Measurements from ENCODE around the gene C1S. TPM values are rescaled to one million over a fixed set of nuclear protein-coding genes. Genes with fewer than 3 reads are reported as not detected.

Gene C1S
- total and polyA plus RNA-seq, 2 of the 4 experiments (the other 2 are of a cell fraction), result 49.6 to 85.4 TPM

GRCh38 chr12:7012024-7012607 lies 48.4 kb upstream of the C1S start:
- 100% methylated on average over 1 of the region's 4 CpGs; no CpG with 5 or more reads in 1 of the 2 experiments for WGBS, 2 experiments (ENCODE audit: extremely low coverage in 2 of 2, insufficient read length in 1 of 2)
- no TSS peak for BruUV-seq (replicated peaks)

More at GRCh38 chr12:7012024-7012607, 48.4 kb upstream of the C1S start:
- ChIA-PET POLR2A (ENCODE audit: unreplicated experiment) (no interaction called here), CTCF (no interaction called here)
- TF ChIP-seq MAZ (IDR thresholded peaks at IDR 0.05; ENCODE audit: borderline replicate concordance, low read depth, low read length) (no peak), SMC3 (IDR thresholded peaks at IDR 0.05; ENCODE audit: low read depth, low read length) (no peak), ELK1 (IDR thresholded peaks at IDR 0.05; ENCODE audit: borderline replicate concordance, low read depth, low read length) (no peak), USF2 (IDR thresholded peaks at IDR 0.05; ENCODE audit: low read depth, low read length) (no peak), MXI1 (IDR thresholded peaks at IDR 0.05; ENCODE audit: borderline replicate concordance, low read depth, low read length) (no peak), CHD1 (IDR thresholded peaks at IDR 0.05; ENCODE audit: low read depth, low read length) (no peak), NFE2L2 (IDR thresholded peaks at IDR 0.05; ENCODE audit: low read depth, low read length) (no peak), CTCF (conservative IDR thresholded peaks at IDR 0.05; ENCODE audit: low read depth, low read length) (no peak), BHLHE40 (IDR thresholded peaks at IDR 0.05; ENCODE audit: low read depth, low read length) (no peak), CEBPB (IDR thresholded peaks at IDR 0.05; ENCODE audit: low read depth, low read length) (no peak), RFX5 (IDR thresholded peaks at IDR 0.05; ENCODE audit: low read depth, low read length) (no peak), POLR2A (IDR thresholded peaks at IDR 0.05; ENCODE audit: low read depth, low read length) (no peak), RCOR1 (IDR thresholded peaks at IDR 0.05; ENCODE audit: insufficient replicate concordance, low read length) (no peak)
- H4K91ac ChIP-seq (ENCODE audit: insufficient read depth, low read depth, low read length), result no peak overlapping the region
- no peak overlapping the region for H2AK5ac ChIP-seq (ENCODE audit: low read depth, low read length)
- intact Hi-C loops (cut with micrococcal nuclease) (no loop called here), in situ Hi-C loops (cut with MboI; ENCODE audit: low sequenced_read_pairs) (no loop called here), dilution Hi-C loops (cut with HindIII; ENCODE audit: low sequenced_read_pairs, unreplicated experiment) (no loop called here)
- no peak overlapping the region for H3K4ac ChIP-seq (ENCODE audit: low read depth, low read length)
- H2BK20ac ChIP-seq (ENCODE audit: low read depth, low read length), result no peak overlapping the region
- no peaks in the 10 kb centered on the region for H3K9me3 ChIP-seq (ENCODE audit: control insufficient read depth, insufficient read depth, low read length)
- no peak overlapping the region for H2BK5ac ChIP-seq (ENCODE audit: low read depth, low read length, poor library complexity, severe bottlenecking)
- H2BK15ac ChIP-seq (ENCODE audit: low read depth, low read length), result no peak overlapping the region
- H4K20me1 ChIP-seq (ENCODE audit: insufficient read depth, low read length), result peaks cover 2% of the 10 kb centered on the region; the same call in 1 of the 2 replicates
- no peak overlapping the region for H3K56ac ChIP-seq (ENCODE audit: extremely low read depth, insufficient read depth, low read length)
- no peak overlapping the region for H3K27ac ChIP-seq (ENCODE audit: insufficient read depth, low read length)
- H2AK9ac ChIP-seq (replicated peaks; ENCODE audit: low read depth, low read length, poor library complexity), result no peak overlapping the region
- H2BK120ac ChIP-seq (ENCODE audit: low read depth, low read length), result no peak overlapping the region
- no peak overlapping the region for H3K4me2 ChIP-seq (ENCODE audit: low read depth, low read length)
- peaks cover 4% of the 10 kb centered on the region; the same call in 1 of the 2 replicates for H3K4me1 ChIP-seq (ENCODE audit: control insufficient read depth, insufficient read depth, low read length)
- peaks cover 3% of the 10 kb centered on the region; the same call in 1 of the 2 replicates for H3K9me1 ChIP-seq (ENCODE audit: insufficient read depth, low read length)
- no peak overlapping the region for H3K18ac ChIP-seq (ENCODE audit: low read depth, low read length)
- no peaks in the 10 kb centered on the region; the same call in 1 of the 2 replicates for H3K36me3 ChIP-seq (ENCODE audit: control insufficient read depth, insufficient read depth, low read length)
- DNase-seq (no peak), ATAC-seq (ENCODE audit: low read depth) (no peak)
- H3K14ac ChIP-seq (replicated peaks; ENCODE audit: low read depth, low read length), result no peak overlapping the region
- H3K27me3 ChIP-seq (ENCODE audit: control insufficient read depth, insufficient read depth, low read length), result no peaks in the 10 kb centered on the region
- no peak overlapping the region for H3K9ac ChIP-seq (ENCODE audit: low read depth, low read length)
- no peak overlapping the region for H3K4me3 ChIP-seq (ENCODE audit: insufficient read depth, low read depth, low read length)
- H3K23ac ChIP-seq (ENCODE audit: low read depth, low read length), result no peak overlapping the region
- no peak overlapping the region for H2AFZ ChIP-seq (replicated peaks; ENCODE audit: low read length, poor library complexity)
- no peak overlapping the region for H4K8ac ChIP-seq (ENCODE audit: low read depth in 2 of 2, low read length in 2 of 2)
- peaks cover 3 to 24% of the 10 kb centered on the region in 2 experiments; a peak in 3 of 4 replicates for H3K79me1 ChIP-seq (ENCODE audit: low read depth in 1 of 2, low read length in 2 of 2)
- H4K5ac ChIP-seq (ENCODE audit: low read depth, low read length), result no peak overlapping the region

Data from IMR-90 (cell line).